NOMO-1 treated with dmso at 0.1 percent for 144 hours (cell line): Measurements from ENCODE around the gene PRKN.

ENCODE experiments used
- DNase-seq: peaks from one replicate; lab custom pipeline; 2025; ENCODE audit not compliant: unreplicated experiment; lab: John Stamatoyannopoulos, UW

Gene PRKN

GRCh38 chr6:162256361-162256760 lies 471.2 kb downstream of the PRKN start:
- no peak for DNase-seq

GRCh38 chr6:162251257-162251656 lies 476.3 kb downstream of the PRKN start:
- no peak for DNase-seq

- DNase-seq: no peak
Measured at GRCh38 chr6:162249907-162250642, 477.5 kb downstream of the PRKN start.

GRCh38 chr6:162245830-162246420 lies 481.6 kb downstream of the PRKN start:
- no peak for DNase-seq

GRCh38 chr6:162244031-162244430 lies 483.5 kb downstream of the PRKN start:
- no peak for DNase-seq

GRCh38 chr6:162242915-162243314 lies 484.7 kb downstream of the PRKN start:
- no peak for DNase-seq

GRCh38 chr6:162239330-162239729 lies 488.2 kb downstream of the PRKN start:
- DNase-seq: no peak

- no peak for DNase-seq
Measured at GRCh38 chr6:162238675-162239074, 488.9 kb downstream of the PRKN start.

GRCh38 chr6:162237331-162237730 lies 490.2 kb downstream of the PRKN start:
- no peak for DNase-seq

- no peak for DNase-seq
Measured at GRCh38 chr6:162234631-162235030, 492.9 kb downstream of the PRKN start.

- no peak for DNase-seq
Measured at GRCh38 chr6:162230147-162230752, 497.3 kb downstream of the PRKN start.

- DNase-seq: no peak
Measured at GRCh38 chr6:162229093-162229492, 498.5 kb downstream of the PRKN start.

- DNase-seq: no peak
Measured at GRCh38 chr6:162226803-162227202, 500.8 kb downstream of the PRKN start.

- DNase-seq: no peak
Measured at GRCh38 chr6:162222521-162222920, 505.0 kb downstream of the PRKN start.

GRCh38 chr6:162220876-162221275 lies 506.7 kb downstream of the PRKN start:
- DNase-seq: no peak

- no peak for DNase-seq
Measured at GRCh38 chr6:162219266-162219665, 508.3 kb downstream of the PRKN start.

- no peak for DNase-seq
Measured at GRCh38 chr6:162217811-162218493, 509.6 kb downstream of the PRKN start.

GRCh38 chr6:162217058-162217457 lies 510.5 kb downstream of the PRKN start:
- DNase-seq: no peak

- DNase-seq: no peak
Measured at GRCh38 chr6:162211777-162212176, 515.8 kb downstream of the PRKN start.

GRCh38 chr6:162211022-162211421 lies 516.5 kb downstream of the PRKN start:
- no peak for DNase-seq

GRCh38 chr6:162203287-162203686 lies 524.3 kb downstream of the PRKN start:
- no peak for DNase-seq
